Neural progenitor cell (in vitro differentiated cells): Measurements from ENCODE around the gene COX19.

ENCODE experiments used
- EZH2 ChIP-seq: fragments of 200-600 bp; sonication (generic); IDR thresholded peaks from 2 replicates; pipeline ENCODE4 v1.6.1; 2017; ENCODE audit warnings: antibody characterized with exemption, mild to moderate bottlenecking, moderate library complexity
- EZH2phosphoT487 ChIP-seq: fragments of 200-600 bp; sonication (generic); IDR thresholded peaks from 2 replicates; pipeline ENCODE4 v1.6.1; 2017; ENCODE audit warnings: antibody characterized with exemption
- TF ChIP-seq, protein P1 (sequence below): fragments of 200-600 bp; sonication (generic); IDR thresholded peaks from 2 replicates; pipeline ENCODE4 v1.5.1; 2017; ENCODE audit warnings: antibody characterized with exemption, mild to moderate bottlenecking

DNA sequence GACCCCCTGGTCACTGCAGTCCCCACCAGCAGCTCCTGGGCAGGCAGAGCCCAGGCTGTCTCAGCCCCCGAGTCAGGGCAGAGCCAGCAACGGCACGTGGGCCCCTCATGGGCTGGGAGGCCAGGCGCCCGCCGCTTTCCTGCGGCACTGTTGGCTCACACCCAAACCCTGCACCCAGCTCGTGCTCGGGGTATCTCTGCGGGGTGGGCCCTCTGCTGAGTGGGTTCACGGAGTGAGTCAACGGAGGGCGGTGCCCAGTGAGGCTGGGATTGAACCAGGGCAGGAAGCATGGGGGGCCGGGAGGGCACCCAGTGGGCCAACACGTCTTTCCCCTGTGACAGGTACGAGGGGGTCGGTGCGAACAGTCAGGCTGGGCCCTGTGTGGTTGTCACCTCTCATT, 49.7 kb downstream of the COX19 start:
- TF ChIP-seq, protein P1, sequence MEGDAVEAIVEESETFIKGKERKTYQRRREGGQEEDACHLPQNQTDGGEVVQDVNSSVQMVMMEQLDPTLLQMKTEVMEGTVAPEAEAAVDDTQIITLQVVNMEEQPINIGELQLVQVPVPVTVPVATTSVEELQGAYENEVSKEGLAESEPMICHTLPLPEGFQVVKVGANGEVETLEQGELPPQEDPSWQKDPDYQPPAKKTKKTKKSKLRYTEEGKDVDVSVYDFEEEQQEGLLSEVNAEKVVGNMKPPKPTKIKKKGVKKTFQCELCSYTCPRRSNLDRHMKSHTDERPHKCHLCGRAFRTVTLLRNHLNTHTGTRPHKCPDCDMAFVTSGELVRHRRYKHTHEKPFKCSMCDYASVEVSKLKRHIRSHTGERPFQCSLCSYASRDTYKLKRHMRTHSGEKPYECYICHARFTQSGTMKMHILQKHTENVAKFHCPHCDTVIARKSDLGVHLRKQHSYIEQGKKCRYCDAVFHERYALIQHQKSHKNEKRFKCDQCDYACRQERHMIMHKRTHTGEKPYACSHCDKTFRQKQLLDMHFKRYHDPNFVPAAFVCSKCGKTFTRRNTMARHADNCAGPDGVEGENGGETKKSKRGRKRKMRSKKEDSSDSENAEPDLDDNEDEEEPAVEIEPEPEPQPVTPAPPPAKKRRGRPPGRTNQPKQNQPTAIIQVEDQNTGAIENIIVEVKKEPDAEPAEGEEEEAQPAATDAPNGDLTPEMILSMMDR: no peak
- TF ChIP-seq EZH2 (no peak), EZH2phosphoT487 (no peak)
